Neural cell (in vitro differentiated cells): Measurements from ENCODE around the gene ESR2. TPM values are rescaled to one million over a fixed set of nuclear protein-coding genes. Genes with fewer than 3 reads are reported as not detected.

Experiments used
- H2AFZ ChIP-seq: fragments of 200-600, 300-800 bp; sonication (generic), shearing (Covaris generic); 2 replicates; pipeline ENCODE4 v1.6.0; 2014; ENCODE audit warnings: low read depth, mild to moderate bottlenecking, antibody characterized with exemption, low read length, moderate library complexity
- H3F3A ChIP-seq: fragments of 200-600 bp; shearing (Covaris generic); 2 replicates; pipeline ENCODE4 v1.6.1; 2016; ENCODE audit warnings: mild to moderate bottlenecking, moderate library complexity, mixed read lengths, antibody characterized with exemption, low read length; ENCODE audit not compliant: insufficient read depth, poor library complexity, severe bottlenecking
- H3K27ac ChIP-seq: fragments of 200-600, 300-800 bp; sonication (generic), shearing (Covaris generic); 2 replicates; pipeline ENCODE4 v1.5.1; 2014; ENCODE audit warnings: mild to moderate bottlenecking, low read length, moderate library complexity
- H3K27me3 ChIP-seq: fragments of 300-800, 200-600 bp; sonication (generic), shearing (Covaris generic); 2 replicates; pipeline ENCODE4 v1.6.0; 2014; ENCODE audit warnings: mild to moderate bottlenecking, low read depth, low read length, moderate library complexity; ENCODE audit not compliant: insufficient read depth
- H3K36me3 ChIP-seq: fragments of 300-800, 200-600 bp; sonication (generic), shearing (Covaris generic); 2 replicates; pipeline ENCODE4 v1.5.1; 2014; ENCODE audit warnings: mild to moderate bottlenecking, antibody characterized with exemption, low read length, moderate library complexity; ENCODE audit not compliant: insufficient read depth
- H3K4me2 ChIP-seq: fragments of 300-800, 200-600 bp; sonication (generic), shearing (Covaris generic); 2 replicates; pipeline ENCODE4 v1.6.0; 2014; ENCODE audit warnings: mild to moderate bottlenecking, low read length
- H3K4me3 ChIP-seq: fragments of 300-800, 200-600 bp; sonication (generic), shearing (Covaris generic); 2 replicates; pipeline ENCODE4 v1.5.1; 2014; ENCODE audit warnings: mild to moderate bottlenecking, low read length, moderate library complexity
- H3K79me2 ChIP-seq: fragments of 200-600 bp; shearing (Covaris generic); replicated peaks from 2 replicates; pipeline ENCODE4 v1.6.0; 2014; ENCODE audit warnings: mild to moderate bottlenecking, low read length, moderate library complexity; ENCODE audit not compliant: insufficient read depth
- H3K9ac ChIP-seq: fragments of 300-800, 200-600 bp; sonication (generic), shearing (Covaris generic); 2 replicates; pipeline ENCODE4 v1.6.1; 2016; ENCODE audit warnings: mild to moderate bottlenecking, low read length, mixed read lengths
- H3K9me2 ChIP-seq: fragments of 200-600 bp; shearing (Covaris generic); 2 replicates; pipeline ENCODE4 v1.6.1; 2016; ENCODE audit warnings: mild to moderate bottlenecking, low read length, mixed read lengths; ENCODE audit not compliant: insufficient read depth
- H3K9me3 ChIP-seq: fragments of 200-600, 300-800 bp; sonication (generic), shearing (Covaris generic); 2 replicates; pipeline ENCODE4 v1.6.1; 2016; ENCODE audit warnings: mild to moderate bottlenecking, mixed run types, low read length, moderate library complexity, mixed read lengths
- H4K20me1 ChIP-seq: fragments of 200-600 bp; shearing (Covaris generic); 2 replicates; pipeline ENCODE4 v1.6.1; 2016; ENCODE audit warnings: mild to moderate bottlenecking, mixed run types; ENCODE audit not compliant: insufficient read depth
- EP300 ChIP-seq: fragments of 450-650 bp; conservative IDR thresholded peaks from 2 replicates; pipeline ENCODE4 v1.6.1; 2014; ENCODE audit warnings: antibody characterized with exemption, mild to moderate bottlenecking, moderate library complexity; ENCODE audit not compliant: poor library complexity, severe bottlenecking
- EZH2 ChIP-seq: fragments of 200-600, 300-800 bp; shearing (Covaris generic), sonication (generic); IDR thresholded peaks from 2 replicates; pipeline ENCODE4 v1.6.1; 2014; ENCODE audit warnings: antibody characterized with exemption, low read length, borderline replicate concordance, mild to moderate bottlenecking; ENCODE audit not compliant: insufficient read depth, poor library complexity, severe bottlenecking
- MXI1 ChIP-seq: fragments of 450-650 bp; conservative IDR thresholded peaks from 2 replicates; pipeline ENCODE4 v1.6.1; 2014; ENCODE audit warnings: antibody characterized with exemption, mild to moderate bottlenecking; ENCODE audit not compliant: poor library complexity, severe bottlenecking
- POLR2AphosphoS5 ChIP-seq: IDR thresholded peaks from 2 replicates; pipeline ENCODE4 v1.6.1; 2012
- RAD21 ChIP-seq: fragments of 450-650 bp; conservative IDR thresholded peaks from 2 replicates; pipeline ENCODE4 v1.6.1; 2014; ENCODE audit warnings: antibody characterized with exemption, mild to moderate bottlenecking, moderate library complexity
- REST ChIP-seq: IDR thresholded peaks from 2 replicates; pipeline ENCODE4 v1.6.1; 2012; ENCODE audit warnings: borderline replicate concordance
- SMC3 ChIP-seq: fragments of 450-650 bp; conservative IDR thresholded peaks from 2 replicates; pipeline ENCODE4 v1.6.1; 2014; ENCODE audit warnings: antibody characterized with exemption, mild to moderate bottlenecking, moderate library complexity; ENCODE audit not compliant: poor library complexity
- TAF1 ChIP-seq: IDR thresholded peaks from 2 replicates; pipeline ENCODE4 v1.6.1; 2012; ENCODE audit warnings: low read depth
- polyA plus RNA-seq: library from polyadenylated mRNA; depleted of rRNA; stranded (reverse); fragments of >200 nt; gene quantifications from 2 replicates; pipeline ENCODE4 v1.2.3, GENCODE V29; 2014
- TF ChIP-seq, protein P1 (sequence below): fragments of 450-650 bp; IDR thresholded peaks from 2 replicates; pipeline ENCODE4 v1.5.1; 2014; ENCODE audit warnings: antibody characterized with exemption, mild to moderate bottlenecking, moderate library complexity; ENCODE audit not compliant: poor library complexity, severe bottlenecking

Gene ESR2
- polyA plus RNA-seq, 1 donor from 2014 or later, result 0.35 TPM

GRCh38 chr14:64196056-64196455, 98.1 kb downstream of the ESR2 start:
- TF ChIP-seq EP300, result no peak
- no peak for TF ChIP-seq EZH2
- TF ChIP-seq, protein P1, sequence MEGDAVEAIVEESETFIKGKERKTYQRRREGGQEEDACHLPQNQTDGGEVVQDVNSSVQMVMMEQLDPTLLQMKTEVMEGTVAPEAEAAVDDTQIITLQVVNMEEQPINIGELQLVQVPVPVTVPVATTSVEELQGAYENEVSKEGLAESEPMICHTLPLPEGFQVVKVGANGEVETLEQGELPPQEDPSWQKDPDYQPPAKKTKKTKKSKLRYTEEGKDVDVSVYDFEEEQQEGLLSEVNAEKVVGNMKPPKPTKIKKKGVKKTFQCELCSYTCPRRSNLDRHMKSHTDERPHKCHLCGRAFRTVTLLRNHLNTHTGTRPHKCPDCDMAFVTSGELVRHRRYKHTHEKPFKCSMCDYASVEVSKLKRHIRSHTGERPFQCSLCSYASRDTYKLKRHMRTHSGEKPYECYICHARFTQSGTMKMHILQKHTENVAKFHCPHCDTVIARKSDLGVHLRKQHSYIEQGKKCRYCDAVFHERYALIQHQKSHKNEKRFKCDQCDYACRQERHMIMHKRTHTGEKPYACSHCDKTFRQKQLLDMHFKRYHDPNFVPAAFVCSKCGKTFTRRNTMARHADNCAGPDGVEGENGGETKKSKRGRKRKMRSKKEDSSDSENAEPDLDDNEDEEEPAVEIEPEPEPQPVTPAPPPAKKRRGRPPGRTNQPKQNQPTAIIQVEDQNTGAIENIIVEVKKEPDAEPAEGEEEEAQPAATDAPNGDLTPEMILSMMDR, result no peak
- no peak for TF ChIP-seq REST
- no peak for TF ChIP-seq MXI1
- H3K4me3 ChIP-seq, result peak overlapping the region; percentile 67
- H4K20me1 ChIP-seq, result no peaks in the 10 kb centered on the region
- H3K79me2 ChIP-seq, result peaks cover 26% of the 10 kb centered on the region
- no peaks in the 10 kb centered on the region for H3K9me2 ChIP-seq
- no peaks in the 10 kb centered on the region for H3K36me3 ChIP-seq
- H3K4me2 ChIP-seq, result peak overlapping the region; percentile 92
- H3K27me3 ChIP-seq, result no peaks in the 10 kb centered on the region
- peak overlapping the region; percentile 99 for H3K27ac ChIP-seq
- H2AFZ ChIP-seq, result peak overlapping the region; percentile 89
- peak overlapping the region; percentile 90 for H3K9ac ChIP-seq
- H3F3A ChIP-seq, result peaks cover 13% of the 10 kb centered on the region
- H3K9me3 ChIP-seq, result no peaks in the 10 kb centered on the region

GRCh38 chr14:64195199-64195598, 99.0 kb downstream of the ESR2 start:
- Histone ChIP-seq H3K27me3 (no peaks in the 10 kb centered on the region), H2AFZ (no peak overlapping the region), H3K27ac (peak overlapping the region; percentile 99), H3K36me3 (no peaks in the 10 kb centered on the region), H4K20me1 (no peaks in the 10 kb centered on the region), H3K4me3 (no peak overlapping the region), H3K9ac (no peak overlapping the region), H3K4me2 (no peak overlapping the region), H3F3A (peaks cover 13% of the 10 kb centered on the region), H3K9me2 (no peaks in the 10 kb centered on the region), H3K79me2 (peaks cover 24% of the 10 kb centered on the region), H3K9me3 (no peaks in the 10 kb centered on the region)
- TF ChIP-seq, protein P1, result no peak
- TF ChIP-seq EZH2 (no peak), EP300 (no peak), REST (no peak), RAD21 (no peak), TAF1 (no peak), SMC3 (no peak), POLR2AphosphoS5 (no peak), MXI1 (no peak)
